ENCODE measurements around the gene MCC.

GRCh38 chr5:113170707-113171106 is 317.5 kb downstream of the MCC start:
- TF ChIP-seq CTCF (IDR thresholded peaks at IDR 0.05) (no peak), POLR2A (IDR thresholded peaks at IDR 0.05) (no peak)
